ENCODE data around the gene CEP350.

CEP350 gene

GRCh38 chr1:179923029-179923428 is 31.6 kb upstream of the CEP350 start:
- Histone ChIP-seq H3K4me3 (no peak overlapping the region), H3K27ac (no peak overlapping the region)
- no peak for DNase-seq (ENCODE audit: low spot score)
- no peak for TF ChIP-seq CTCF (IDR thresholded peaks at IDR 0.05)

GRCh38 chr1:179924268-179924667 is 30.3 kb upstream of the CEP350 start:
- no peak overlapping the region for H3K27ac ChIP-seq
- H3K4me3 ChIP-seq = no peak overlapping the region
- DNase-seq (ENCODE audit: low spot score) = no peak
- TF ChIP-seq CTCF (IDR thresholded peaks at IDR 0.05) = no peak

GRCh38 chr1:179925302-179925701 is 29.3 kb upstream of the CEP350 start:
- Histone ChIP-seq H3K4me3 (no peak overlapping the region), H3K27ac (no peak overlapping the region)
- no peak for TF ChIP-seq CTCF (IDR thresholded peaks at IDR 0.05)
- no peak for DNase-seq (ENCODE audit: low spot score)

GRCh38 chr1:179925922-179926849 is 28.4 kb upstream of the CEP350 start:
- no peak for DNase-seq (ENCODE audit: low spot score)
- Histone ChIP-seq H3K27ac (no peak overlapping the region), H3K4me3 (no peak overlapping the region)
- TF ChIP-seq CTCF (IDR thresholded peaks at IDR 0.05) = no peak

- H3K27ac ChIP-seq = no peak overlapping the region
- TF ChIP-seq CTCF (IDR thresholded peaks at IDR 0.05) = no peak
- no peak for DNase-seq (ENCODE audit: low spot score)
- H3K4me3 ChIP-seq = no peak overlapping the region
Measured at GRCh38 chr1:179926850-179927205, 27.8 kb upstream of the CEP350 start.

GRCh38 chr1:179929955-179930798 is 24.4 kb upstream of the CEP350 start:
- H3K27ac ChIP-seq = no peak overlapping the region
- no peak for TF ChIP-seq CTCF (IDR thresholded peaks at IDR 0.05)
- no peak overlapping the region for H3K4me3 ChIP-seq
- DNase-seq (ENCODE audit: low spot score) = no peak

Measured in coronary artery (tissue), 2 donors.